SU-DHL-6 (cell line): ENCODE results near the gene ACOT12.

ENCODE experiments used
- EZH2phosphoT487 ChIP-seq: fragments of 200-600 bp; sonication (generic), shearing (Covaris generic); conservative IDR thresholded peaks from 2 replicates; pipeline ENCODE4 v1.6.1; 2018; ENCODE audit warnings: mild to moderate bottlenecking, antibody characterized with exemption, low read length, moderate library complexity, mixed read lengths
- TF ChIP-seq, protein P1 (sequence below): fragments of 200-600 bp; sonication (generic); IDR thresholded peaks from one replicate; pipeline ENCODE4 v1.5.1; 2017; ENCODE audit warnings: antibody characterized with exemption, mild to moderate bottlenecking, low read length, moderate library complexity; ENCODE audit not compliant: insufficient read depth, poor library complexity, severe bottlenecking

DNA sequence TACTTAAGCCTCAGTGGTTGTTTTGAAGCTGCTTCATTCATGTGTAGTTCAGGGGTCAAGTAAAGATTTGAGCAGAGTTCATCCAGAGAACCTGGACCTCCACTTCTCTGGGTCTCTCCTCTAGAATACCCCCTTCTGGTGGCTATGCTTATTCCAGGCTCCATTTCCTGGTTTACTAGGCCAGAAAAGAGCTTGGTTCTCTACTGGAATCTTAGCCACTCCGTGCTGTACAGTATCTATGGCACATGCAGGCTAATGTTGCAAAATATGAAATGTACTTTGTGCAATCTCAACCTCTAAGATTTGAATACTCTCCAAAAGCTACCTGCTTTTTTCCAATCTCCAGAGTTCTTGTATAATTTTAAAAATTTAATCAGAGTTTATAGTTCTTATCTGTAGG is 110.0 kb downstream of the ACOT12 start:
- TF ChIP-seq, protein P1, sequence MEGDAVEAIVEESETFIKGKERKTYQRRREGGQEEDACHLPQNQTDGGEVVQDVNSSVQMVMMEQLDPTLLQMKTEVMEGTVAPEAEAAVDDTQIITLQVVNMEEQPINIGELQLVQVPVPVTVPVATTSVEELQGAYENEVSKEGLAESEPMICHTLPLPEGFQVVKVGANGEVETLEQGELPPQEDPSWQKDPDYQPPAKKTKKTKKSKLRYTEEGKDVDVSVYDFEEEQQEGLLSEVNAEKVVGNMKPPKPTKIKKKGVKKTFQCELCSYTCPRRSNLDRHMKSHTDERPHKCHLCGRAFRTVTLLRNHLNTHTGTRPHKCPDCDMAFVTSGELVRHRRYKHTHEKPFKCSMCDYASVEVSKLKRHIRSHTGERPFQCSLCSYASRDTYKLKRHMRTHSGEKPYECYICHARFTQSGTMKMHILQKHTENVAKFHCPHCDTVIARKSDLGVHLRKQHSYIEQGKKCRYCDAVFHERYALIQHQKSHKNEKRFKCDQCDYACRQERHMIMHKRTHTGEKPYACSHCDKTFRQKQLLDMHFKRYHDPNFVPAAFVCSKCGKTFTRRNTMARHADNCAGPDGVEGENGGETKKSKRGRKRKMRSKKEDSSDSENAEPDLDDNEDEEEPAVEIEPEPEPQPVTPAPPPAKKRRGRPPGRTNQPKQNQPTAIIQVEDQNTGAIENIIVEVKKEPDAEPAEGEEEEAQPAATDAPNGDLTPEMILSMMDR = no peak
- no peak for TF ChIP-seq EZH2phosphoT487
